ENCODE data around the gene MYO16. TPM values are rescaled to one million over a fixed set of nuclear protein-coding genes. Genes with fewer than 3 reads are reported as not detected.
"Not testable (repeated sequence)": the region's sequence is repeated elsewhere in the genome, so short reads cannot be mapped to it uniquely, and the experiment has no call there.

MYO16 gene
- total RNA-seq, 1 experiment from 2014 or later: not detected

DNA sequence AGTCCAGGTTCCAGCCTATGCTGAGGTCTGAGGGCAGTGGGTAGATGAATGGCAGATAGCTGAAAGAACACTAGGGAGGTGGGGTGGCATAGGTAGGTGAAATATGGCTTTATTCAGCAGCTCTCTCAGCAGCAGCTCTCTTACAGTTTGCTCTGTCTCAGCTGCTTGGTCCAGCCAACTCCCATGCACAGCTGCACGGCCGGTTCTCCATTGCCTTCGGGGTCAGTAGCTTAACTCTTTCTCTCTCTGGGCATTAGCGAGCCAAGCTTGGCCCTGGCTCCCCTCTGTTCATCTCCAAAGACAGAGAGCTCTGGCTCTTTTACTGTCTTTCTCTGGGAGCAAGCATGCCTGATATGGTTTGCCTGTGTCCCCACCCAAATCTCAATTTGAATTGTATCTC, 151.9 kb downstream of the MYO16 start:
- peaks cover 24 to 28% of the 10 kb centered on the region in 2 experiments for H3K9me3 Mint-ChIP-seq
- Histone ChIP-seq H2BK20ac (ENCODE audit: low read depth, low read length, poor library complexity, severe bottlenecking) (no peak overlapping the region), H3K4ac (ENCODE audit: low read depth, low read length) (no peak overlapping the region), H3K9ac (ENCODE audit: extremely low read depth, insufficient read length, low read length) (no peak overlapping the region), H3K9me3 (ENCODE audit: control insufficient read depth, low read depth, low read length) (no peaks in the 10 kb centered on the region), H4K91ac (ENCODE audit: insufficient read length, low read depth, low read length) (no peak overlapping the region), H3K27ac (ENCODE audit: insufficient read length, low read depth, low read length) (no peak overlapping the region), H2AFZ (ENCODE audit: low read length) (no peak overlapping the region), H3K79me2 (ENCODE audit: insufficient read depth, low read length) (no peaks in the 10 kb centered on the region), H3K14ac (ENCODE audit: insufficient read depth, low read length) (no peak overlapping the region), H2BK120ac (ENCODE audit: low read depth, low read length, poor library complexity, severe bottlenecking) (no peak overlapping the region), H3T11ph (ENCODE audit: low read length) (no peak overlapping the region), H3K4me1 (ENCODE audit: insufficient read depth, low read length) (no peaks in the 10 kb centered on the region), H3K18ac (ENCODE audit: insufficient read length, low read depth, low read length) (no peak overlapping the region), H3K79me1 (ENCODE audit: insufficient read depth, low read depth, low read length, poor library complexity, severe bottlenecking) (no peaks in the 10 kb centered on the region), H4K8ac (replicated peaks; ENCODE audit: insufficient read length, low read depth, low read length) (no peak overlapping the region), H3K27me3 (ENCODE audit: insufficient read depth, low read length) (no peaks in the 10 kb centered on the region), H4K20me1 (ENCODE audit: control insufficient read depth, insufficient read depth, insufficient read length) (no peaks in the 10 kb centered on the region), H2BK5ac (ENCODE audit: insufficient read length, low read length) (no peak overlapping the region), H3K56ac (ENCODE audit: insufficient read length, low read depth, low read length) (no peak overlapping the region), H4K5ac (ENCODE audit: insufficient read length, low read depth, low read length) (no peak overlapping the region), H3K23me2 (ENCODE audit: insufficient read length, low read depth, low read length, poor library complexity, severe bottlenecking) (no peaks in the 10 kb centered on the region), H2AK5ac (ENCODE audit: insufficient read length, low read length) (no peak overlapping the region), H3K4me2 (ENCODE audit: insufficient read depth, insufficient read length, low read length) (no peak overlapping the region), H2BK15ac (ENCODE audit: low read depth, low read length) (no peak overlapping the region), H3K23ac (ENCODE audit: insufficient read length, low read depth, low read length) (no peak overlapping the region), H2BK12ac (ENCODE audit: insufficient read length, low read depth, low read length) (no peak overlapping the region)
- peaks cover 16 to 27% of the 10 kb centered on the region in 2 experiments for H3K4me1 Mint-ChIP-seq
- no peak for DNase-seq
- H3K4me3 Mint-ChIP-seq: no peak overlapping the region
- peaks cover 3% of the 10 kb centered on the region; the same call in 1 of the 2 replicates for H3K27me3 Mint-ChIP-seq (ENCODE audit: low read depth)
- WGBS (ENCODE audit: extremely low coverage, insufficient read length, low lambda C conversion rate): no CpG with 5 or more reads among the region's 4 CpGs
- H3K27ac Mint-ChIP-seq: no peak overlapping the region
- TF ChIP-seq, protein P1, sequence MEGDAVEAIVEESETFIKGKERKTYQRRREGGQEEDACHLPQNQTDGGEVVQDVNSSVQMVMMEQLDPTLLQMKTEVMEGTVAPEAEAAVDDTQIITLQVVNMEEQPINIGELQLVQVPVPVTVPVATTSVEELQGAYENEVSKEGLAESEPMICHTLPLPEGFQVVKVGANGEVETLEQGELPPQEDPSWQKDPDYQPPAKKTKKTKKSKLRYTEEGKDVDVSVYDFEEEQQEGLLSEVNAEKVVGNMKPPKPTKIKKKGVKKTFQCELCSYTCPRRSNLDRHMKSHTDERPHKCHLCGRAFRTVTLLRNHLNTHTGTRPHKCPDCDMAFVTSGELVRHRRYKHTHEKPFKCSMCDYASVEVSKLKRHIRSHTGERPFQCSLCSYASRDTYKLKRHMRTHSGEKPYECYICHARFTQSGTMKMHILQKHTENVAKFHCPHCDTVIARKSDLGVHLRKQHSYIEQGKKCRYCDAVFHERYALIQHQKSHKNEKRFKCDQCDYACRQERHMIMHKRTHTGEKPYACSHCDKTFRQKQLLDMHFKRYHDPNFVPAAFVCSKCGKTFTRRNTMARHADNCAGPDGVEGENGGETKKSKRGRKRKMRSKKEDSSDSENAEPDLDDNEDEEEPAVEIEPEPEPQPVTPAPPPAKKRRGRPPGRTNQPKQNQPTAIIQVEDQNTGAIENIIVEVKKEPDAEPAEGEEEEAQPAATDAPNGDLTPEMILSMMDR (conservative IDR thresholded peaks at IDR 0.05): no peak
- peaks cover 11 to 25% (median 19%) of the 10 kb centered on the region in 3 experiments for H3K36me3 Mint-ChIP-seq (ENCODE audit: insufficient read depth in 1 of 3, low read depth in 3 of 3)

DNA sequence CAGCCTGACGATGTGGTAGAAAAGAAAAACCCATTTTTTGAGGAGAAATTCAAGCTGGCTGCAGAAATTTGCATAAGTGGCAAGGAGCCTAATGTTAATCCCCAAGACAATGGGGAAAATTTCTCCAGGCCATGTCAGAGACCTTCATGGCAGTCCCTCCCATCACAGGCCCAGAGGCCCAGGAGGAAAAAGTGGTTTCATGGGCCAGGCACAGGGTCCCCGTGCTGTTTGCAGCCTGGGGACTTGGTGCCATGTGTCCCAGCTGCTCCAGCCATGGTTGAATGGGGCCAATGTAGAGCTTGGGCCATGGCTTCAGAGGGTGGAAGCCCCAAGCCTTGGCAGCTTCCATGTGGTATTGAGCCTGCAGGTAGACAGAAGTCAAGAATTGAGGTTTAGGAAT, 153.1 kb downstream of the MYO16 start:
- no CpG with 5 or more reads among the region's 2 CpGs for WGBS (ENCODE audit: extremely low coverage, insufficient read length, low lambda C conversion rate)
- not testable (repeated sequence) for H3K23me2 ChIP-seq (ENCODE audit: insufficient read length, low read depth, low read length, poor library complexity, severe bottlenecking); H2AFZ ChIP-seq (ENCODE audit: low read length); H2BK12ac ChIP-seq (ENCODE audit: insufficient read length, low read depth, low read length); H3K9me3 ChIP-seq (ENCODE audit: control insufficient read depth, low read depth, low read length); H2BK15ac ChIP-seq (ENCODE audit: low read depth, low read length); H3K27ac ChIP-seq (ENCODE audit: insufficient read length, low read depth, low read length); H4K91ac ChIP-seq (ENCODE audit: insufficient read length, low read depth, low read length); H3K23ac ChIP-seq (ENCODE audit: insufficient read length, low read depth, low read length); H4K5ac ChIP-seq (ENCODE audit: insufficient read length, low read depth, low read length); H3K4me2 ChIP-seq (ENCODE audit: insufficient read depth, insufficient read length, low read length); H3K56ac ChIP-seq (ENCODE audit: insufficient read length, low read depth, low read length); H4K20me1 ChIP-seq (ENCODE audit: control insufficient read depth, insufficient read depth, insufficient read length); H3K4ac ChIP-seq (ENCODE audit: low read depth, low read length); H3T11ph ChIP-seq (ENCODE audit: low read length); H2BK20ac ChIP-seq (ENCODE audit: low read depth, low read length, poor library complexity, severe bottlenecking); H3K14ac ChIP-seq (ENCODE audit: insufficient read depth, low read length); H3K27ac Mint-ChIP-seq; H3K27me3 Mint-ChIP-seq (ENCODE audit: low read depth); H3K79me1 ChIP-seq (ENCODE audit: insufficient read depth, low read depth, low read length, poor library complexity, severe bottlenecking); H4K8ac ChIP-seq (replicated peaks; ENCODE audit: insufficient read length, low read depth, low read length); DNase-seq; H3K79me2 ChIP-seq (ENCODE audit: insufficient read depth, low read length); H2BK120ac ChIP-seq (ENCODE audit: low read depth, low read length, poor library complexity, severe bottlenecking); H3K18ac ChIP-seq (ENCODE audit: insufficient read length, low read depth, low read length); H3K27me3 ChIP-seq (ENCODE audit: insufficient read depth, low read length); H2AK5ac ChIP-seq (ENCODE audit: insufficient read length, low read length); H3K9ac ChIP-seq (ENCODE audit: extremely low read depth, insufficient read length, low read length); H2BK5ac ChIP-seq (ENCODE audit: insufficient read length, low read length); H3K4me3 Mint-ChIP-seq; H3K4me1 ChIP-seq (ENCODE audit: insufficient read depth, low read length)
- H3K4me1 Mint-ChIP-seq: peaks cover 22 to 30% of the 10 kb centered on the region in 2 experiments
- H3K36me3 Mint-ChIP-seq (ENCODE audit: insufficient read depth in 1 of 3, low read depth in 3 of 3): peaks cover 11 to 25% (median 19%) of the 10 kb centered on the region in 3 experiments
- peaks cover 24 to 28% of the 10 kb centered on the region in 2 experiments for H3K9me3 Mint-ChIP-seq
